Loucy (cell line): ENCODE data around the gene HS6ST2.

ENCODE experiments used
- H2AFZ ChIP-seq: fragments of 200-600 bp; sonication (generic); 2 replicates; pipeline ENCODE4 v1.6.0; 2016; ENCODE audit warnings: antibody characterized with exemption, mild to moderate bottlenecking, low read length, moderate library complexity
- H3F3A ChIP-seq: fragments of 200-600 bp; 2 replicates; pipeline ENCODE4 v1.6.0; 2016; ENCODE audit warnings: antibody characterized with exemption, low read depth, mild to moderate bottlenecking
- H3K27me3 ChIP-seq: fragments of 200-600 bp; sonication (generic); 2 replicates; pipeline ENCODE4 v1.6.1; 2014; ENCODE audit warnings: low read length, mild to moderate bottlenecking; ENCODE audit not compliant: insufficient read depth, poor library complexity, severe bottlenecking
- H3K36me3 ChIP-seq: fragments of 200-600 bp; sonication (generic); 2 replicates; pipeline ENCODE4 v1.6.1; 2016; ENCODE audit warnings: low read length; ENCODE audit not compliant: insufficient read depth
- H3K4me1 ChIP-seq: fragments of 200-600 bp; sonication (generic); 2 replicates; pipeline ENCODE4 v1.5.1; 2014; ENCODE audit warnings: low read length, mild to moderate bottlenecking; ENCODE audit not compliant: insufficient read depth, poor library complexity, severe bottlenecking
- H3K4me2 ChIP-seq: fragments of 200-600 bp; sonication (generic); 2 replicates; pipeline ENCODE4 v1.6.0; 2014; ENCODE audit warnings: antibody characterized with exemption, low read length, low read depth, mild to moderate bottlenecking; ENCODE audit not compliant: poor library complexity, severe bottlenecking
- H3K4me3 ChIP-seq: fragments of 200-600 bp; sonication (generic); 2 replicates; pipeline ENCODE4 v1.5.1; 2014; ENCODE audit warnings: low read length, mild to moderate bottlenecking, mixed read lengths; ENCODE audit not compliant: poor library complexity, severe bottlenecking
- H3K79me2 ChIP-seq: fragments of 200-600 bp; sonication (generic); 2 replicates; pipeline ENCODE4 v1.6.1; 2014; ENCODE audit warnings: low read length; ENCODE audit not compliant: insufficient read depth
- H3K9ac ChIP-seq: fragments of 200-600 bp; sonication (generic); 2 replicates; pipeline ENCODE4 v1.6.0; 2014; ENCODE audit warnings: mild to moderate bottlenecking, low read depth, low read length, moderate library complexity; ENCODE audit not compliant: poor library complexity, severe bottlenecking
- H3K9me2 ChIP-seq: fragments of 200-600 bp; sonication (generic); replicated peaks from 2 replicates; pipeline ENCODE4 v1.6.1; 2016; ENCODE audit warnings: low read depth, low read length, mixed read lengths
- H3K9me3 ChIP-seq: fragments of 200-600 bp; sonication (generic); 2 replicates; pipeline ENCODE4 v1.6.1; 2014; ENCODE audit warnings: mild to moderate bottlenecking, antibody characterized with exemption, low read length, low read depth; ENCODE audit not compliant: insufficient read depth
- H4K20me1 ChIP-seq: fragments of 200-600 bp; sonication (generic); 2 replicates; pipeline ENCODE4 v1.6.0; 2014; ENCODE audit warnings: antibody characterized with exemption, low read length, mild to moderate bottlenecking; ENCODE audit not compliant: insufficient read depth, poor library complexity, severe bottlenecking
- EZH2phosphoT487 ChIP-seq: fragments of 200-600 bp; IDR thresholded peaks from 2 replicates; pipeline ENCODE4 v1.6.1; 2018; ENCODE audit warnings: antibody characterized with exemption, mild to moderate bottlenecking, moderate library complexity, borderline replicate concordance
- TF ChIP-seq, protein P1 (sequence below): fragments of 200-600 bp; sonication (generic); conservative IDR thresholded peaks from 2 replicates; pipeline ENCODE4 v1.5.1; 2014; ENCODE audit warnings: mild to moderate bottlenecking, antibody characterized with exemption, low read length

The HS6ST2 gene

DNA sequence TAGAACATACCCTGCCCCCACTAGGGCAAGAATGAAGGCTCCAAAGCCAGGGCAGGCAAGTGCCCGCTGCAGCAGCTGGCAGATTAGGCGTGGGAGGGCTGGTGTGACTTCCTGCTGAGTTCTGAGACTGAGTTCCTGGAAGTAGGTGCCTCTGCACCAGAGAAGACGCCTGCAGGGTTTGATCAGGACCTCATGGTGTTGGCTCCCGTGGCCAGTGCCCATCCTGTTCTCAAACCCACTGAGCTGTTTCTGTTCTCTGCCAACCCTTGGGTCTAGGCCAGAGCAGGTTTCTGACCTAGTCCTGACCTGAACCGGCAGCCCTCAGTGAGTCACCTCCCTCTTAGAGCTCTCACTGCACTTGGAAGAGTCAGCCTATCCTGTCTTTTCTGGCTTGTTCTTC is 220.7 kb downstream of the HS6ST2 start:
- Histone ChIP-seq H3K4me2 (peak overlapping the region; percentile 8), H3F3A (no peaks in the 10 kb centered on the region)

DNA sequence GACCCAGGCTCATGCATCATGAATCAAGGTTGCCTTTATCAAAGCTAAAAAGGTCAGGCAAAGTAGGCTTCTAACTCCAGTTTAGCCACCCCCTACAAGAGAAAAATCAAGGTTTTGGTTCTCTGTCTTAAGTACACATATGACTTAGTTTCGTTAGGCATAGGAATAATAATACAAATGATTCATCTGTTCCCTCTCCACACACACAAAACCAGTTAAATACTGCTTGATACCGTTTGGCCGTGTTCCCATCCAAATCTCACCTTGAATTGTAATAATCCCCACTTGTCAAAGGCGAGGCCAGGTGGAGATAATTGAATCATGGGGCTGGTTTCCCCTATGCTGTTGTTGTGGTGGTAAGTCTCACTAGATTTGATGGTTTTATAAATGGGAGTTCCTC is 226.2 kb downstream of the HS6ST2 start:
- no peak overlapping the region for H3K4me3 ChIP-seq
- no peaks in the 10 kb centered on the region for H3K36me3 ChIP-seq
- no peak overlapping the region for H3K9ac ChIP-seq
- no peak overlapping the region for H3K4me2 ChIP-seq
- no peaks in the 10 kb centered on the region for H3F3A ChIP-seq
- no peak overlapping the region for H2AFZ ChIP-seq
- no peak for TF ChIP-seq EZH2phosphoT487
- TF ChIP-seq, protein P1, sequence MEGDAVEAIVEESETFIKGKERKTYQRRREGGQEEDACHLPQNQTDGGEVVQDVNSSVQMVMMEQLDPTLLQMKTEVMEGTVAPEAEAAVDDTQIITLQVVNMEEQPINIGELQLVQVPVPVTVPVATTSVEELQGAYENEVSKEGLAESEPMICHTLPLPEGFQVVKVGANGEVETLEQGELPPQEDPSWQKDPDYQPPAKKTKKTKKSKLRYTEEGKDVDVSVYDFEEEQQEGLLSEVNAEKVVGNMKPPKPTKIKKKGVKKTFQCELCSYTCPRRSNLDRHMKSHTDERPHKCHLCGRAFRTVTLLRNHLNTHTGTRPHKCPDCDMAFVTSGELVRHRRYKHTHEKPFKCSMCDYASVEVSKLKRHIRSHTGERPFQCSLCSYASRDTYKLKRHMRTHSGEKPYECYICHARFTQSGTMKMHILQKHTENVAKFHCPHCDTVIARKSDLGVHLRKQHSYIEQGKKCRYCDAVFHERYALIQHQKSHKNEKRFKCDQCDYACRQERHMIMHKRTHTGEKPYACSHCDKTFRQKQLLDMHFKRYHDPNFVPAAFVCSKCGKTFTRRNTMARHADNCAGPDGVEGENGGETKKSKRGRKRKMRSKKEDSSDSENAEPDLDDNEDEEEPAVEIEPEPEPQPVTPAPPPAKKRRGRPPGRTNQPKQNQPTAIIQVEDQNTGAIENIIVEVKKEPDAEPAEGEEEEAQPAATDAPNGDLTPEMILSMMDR = no peak
- H3K79me2 ChIP-seq = no peaks in the 10 kb centered on the region
- H3K27me3 ChIP-seq = no peaks in the 10 kb centered on the region
- H3K9me2 ChIP-seq = no peaks in the 10 kb centered on the region
- H4K20me1 ChIP-seq = no peaks in the 10 kb centered on the region
- H3K4me1 ChIP-seq = no peaks in the 10 kb centered on the region
- no peaks in the 10 kb centered on the region for H3K9me3 ChIP-seq

More for the DNA sequence above, 220.7 kb downstream of the HS6ST2 start:
- H3K4me3 ChIP-seq = no peak overlapping the region
- H3K9ac ChIP-seq = no peak overlapping the region
- H3K4me1 ChIP-seq = no peaks in the 10 kb centered on the region
- H3K79me2 ChIP-seq = no peaks in the 10 kb centered on the region
- H4K20me1 ChIP-seq = no peaks in the 10 kb centered on the region
- H3K27me3 ChIP-seq = no peaks in the 10 kb centered on the region
- TF ChIP-seq, protein P1 = no peak
- TF ChIP-seq EZH2phosphoT487 = no peak
- no peaks in the 10 kb centered on the region for H3K9me2 ChIP-seq
- H3K9me3 ChIP-seq = no peaks in the 10 kb centered on the region
- peak overlapping the region; percentile 60; the same call in 1 of the 2 replicates for H2AFZ ChIP-seq
- H3K36me3 ChIP-seq = no peaks in the 10 kb centered on the region

DNA sequence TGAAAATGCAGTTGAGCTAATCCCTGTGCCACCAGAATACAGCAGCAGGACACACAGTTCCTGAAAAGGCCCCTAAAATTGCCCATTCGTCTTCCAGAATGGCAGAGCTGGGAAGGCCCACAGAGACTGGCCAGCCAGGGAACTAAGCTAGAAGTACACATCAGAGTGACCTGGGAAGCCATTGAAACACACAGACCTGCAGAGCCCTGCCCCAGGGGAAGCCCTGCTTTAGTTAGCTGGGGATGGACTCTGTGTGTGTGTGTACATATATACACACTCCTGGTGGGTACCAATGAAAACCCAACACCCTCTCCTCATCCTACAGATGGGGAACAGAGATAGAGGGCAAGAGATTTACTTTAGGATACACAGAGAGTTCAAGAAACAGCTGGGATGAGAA is 227.7 kb downstream of the HS6ST2 start:
- TF ChIP-seq, protein P1 = no peak
- TF ChIP-seq EZH2phosphoT487 = no peak
- Histone ChIP-seq H4K20me1 (no peaks in the 10 kb centered on the region), H2AFZ (no peak overlapping the region), H3K27me3 (no peaks in the 10 kb centered on the region), H3K4me2 (no peak overlapping the region), H3K4me1 (no peaks in the 10 kb centered on the region), H3K9me2 (no peaks in the 10 kb centered on the region), H3K79me2 (no peaks in the 10 kb centered on the region), H3K36me3 (no peaks in the 10 kb centered on the region), H3K4me3 (no peak overlapping the region), H3K9ac (no peak overlapping the region), H3F3A (no peaks in the 10 kb centered on the region), H3K9me3 (no peaks in the 10 kb centered on the region)
